WTC11 (cell line): ENCODE results near the gene DGCR8.

Source experiments
- ATF1 ChIP-seq: sonication (generic); formaldehyde crosslinking; IDR thresholded peaks from 2 replicates; pipeline ENCODE4 v1.8.1; 2023; ENCODE audit warnings: mild to moderate bottlenecking, moderate library complexity, missing genetic modification reagents
- ATF6 ChIP-seq: sonication (generic); formaldehyde crosslinking; IDR thresholded peaks from 2 replicates; pipeline ENCODE4 v1.8.1; 2023; ENCODE audit warnings: mild to moderate bottlenecking, missing genetic modification reagents
- CTCF ChIP-seq: fragments of 200-600 bp; IDR thresholded peaks from 2 replicates; pipeline ENCODE4 v1.8.0; 2022; ENCODE audit warnings: antibody characterized with exemption
- GRHL2 ChIP-seq: fragments of 250-450 bp; sonication (Bioruptor Pico); IDR thresholded peaks from 2 replicates; pipeline ENCODE4 v1.8.0; 2022; ENCODE audit warnings: mild to moderate bottlenecking, moderate library complexity; ENCODE audit not compliant: insufficient replicate concordance, severe bottlenecking
- MAX ChIP-seq: sonication (generic); formaldehyde crosslinking; IDR thresholded peaks from 2 replicates; pipeline ENCODE4 v1.8.0; 2022; ENCODE audit warnings: mild to moderate bottlenecking, missing genetic modification reagents
- MYBL2 ChIP-seq: sonication (generic); formaldehyde crosslinking; IDR thresholded peaks from 2 replicates; pipeline ENCODE4 v1.8.1; 2023; ENCODE audit warnings: mild to moderate bottlenecking, moderate library complexity, missing genetic modification reagents
- SP1 ChIP-seq: sonication (generic); formaldehyde crosslinking; conservative IDR thresholded peaks from 2 replicates; pipeline ENCODE4 v1.8.1; 2022; ENCODE audit warnings: missing genetic modification reagents
- TCF7 ChIP-seq: sonication (generic); formaldehyde crosslinking; IDR thresholded peaks from 2 replicates; pipeline ENCODE4 v1.8.0; 2022; ENCODE audit warnings: mild to moderate bottlenecking, low read depth, missing genetic modification reagents, moderate library complexity
- USF1 ChIP-seq: sonication (generic); formaldehyde crosslinking; IDR thresholded peaks from 2 replicates; pipeline ENCODE4 v1.8.0; 2022; ENCODE audit warnings: mild to moderate bottlenecking, missing genetic modification reagents

DNA sequence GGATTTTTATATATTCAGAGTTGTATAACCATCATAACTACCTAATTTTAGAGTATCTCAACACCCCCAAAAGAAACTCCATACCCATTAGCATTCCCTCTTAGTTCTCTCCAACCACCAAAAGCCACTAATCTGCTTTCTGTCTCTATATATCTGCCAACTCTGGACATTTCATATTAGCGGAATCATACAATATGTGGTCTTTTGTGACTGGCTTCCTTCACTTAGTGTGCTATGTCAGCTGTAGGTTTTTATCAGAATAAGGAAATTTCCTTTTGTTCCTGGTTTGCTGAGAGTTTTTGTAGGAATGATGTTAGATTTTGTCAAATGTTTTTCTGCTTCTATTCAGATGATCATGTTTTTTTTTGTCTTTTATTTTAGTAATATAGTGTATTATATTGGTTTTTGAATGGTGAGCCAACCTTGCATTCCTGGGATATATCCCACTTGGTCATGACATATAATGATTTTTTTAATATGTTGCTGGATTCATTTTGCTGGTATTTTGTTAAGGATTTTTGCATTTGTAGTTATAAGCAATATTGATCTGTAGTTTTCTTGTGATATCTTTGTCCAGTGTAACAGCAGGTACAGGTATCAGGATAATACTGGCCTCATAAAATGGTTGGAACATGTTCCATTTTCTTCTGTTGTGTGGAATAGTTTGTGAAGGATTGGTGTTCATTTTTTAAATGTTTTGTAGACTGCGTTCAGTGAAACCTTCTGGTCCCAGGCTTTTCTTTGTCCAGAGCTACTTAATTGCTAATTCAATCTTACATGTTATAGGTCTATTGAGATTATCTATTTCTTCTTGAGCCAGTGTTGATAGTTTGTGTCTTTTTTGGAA is 16.8 kb downstream of the DGCR8 start:
- TF ChIP-seq ATF6 (no peak), CTCF (no peak), USF1 (CRISPR knock-in tag) (no peak), GRHL2 (CRISPR knock-in tag) (no peak), MAX (CRISPR knock-in tag) (no peak), TCF7 (no peak), MYBL2 (CRISPR knock-in tag) (no peak), SP1 (CRISPR knock-in tag) (no peak), ATF1 (CRISPR knock-in tag) (no peak)
